ENCODE data around the gene TMC8.

DNA sequence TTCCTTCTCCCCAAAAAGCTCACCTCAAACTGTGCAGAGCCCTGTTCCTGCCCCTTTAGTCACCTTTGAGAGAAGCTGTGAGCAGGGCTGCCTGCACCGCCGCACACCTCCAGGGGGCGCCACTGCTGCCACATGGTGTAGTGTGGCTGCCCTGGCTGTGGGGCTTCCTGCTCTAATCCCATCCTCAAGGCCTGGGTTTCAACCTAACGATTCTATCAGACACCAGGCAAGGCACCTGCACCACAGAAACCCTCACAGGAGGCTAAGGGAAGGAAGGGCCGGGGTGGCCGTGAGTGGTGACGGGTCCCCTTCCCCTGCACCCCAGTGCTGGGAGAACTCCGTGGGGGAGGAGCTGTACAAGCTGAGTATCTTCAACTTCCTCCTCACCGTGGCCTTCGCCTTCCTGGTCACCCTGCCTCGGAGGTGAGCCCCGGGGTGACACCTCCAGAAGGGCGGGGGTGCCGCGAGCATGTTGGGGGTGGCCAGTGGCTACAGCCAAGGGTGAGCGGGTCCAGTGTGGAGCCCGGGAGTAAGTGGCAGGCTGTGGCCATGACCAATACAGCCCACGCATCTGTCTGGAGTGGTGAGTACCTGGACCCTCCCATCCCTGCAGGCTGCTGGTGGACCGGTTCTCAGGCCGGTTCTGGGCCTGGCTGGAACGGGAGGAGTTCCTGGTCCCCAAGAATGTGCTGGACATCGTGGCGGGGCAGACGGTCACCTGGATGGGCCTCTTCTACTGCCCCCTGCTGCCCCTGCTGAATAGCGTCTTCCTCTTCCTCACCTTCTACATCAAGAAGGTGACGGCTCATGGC, 7.0 kb downstream of the TMC8 start:
- TF ChIP-seq, protein P1, sequence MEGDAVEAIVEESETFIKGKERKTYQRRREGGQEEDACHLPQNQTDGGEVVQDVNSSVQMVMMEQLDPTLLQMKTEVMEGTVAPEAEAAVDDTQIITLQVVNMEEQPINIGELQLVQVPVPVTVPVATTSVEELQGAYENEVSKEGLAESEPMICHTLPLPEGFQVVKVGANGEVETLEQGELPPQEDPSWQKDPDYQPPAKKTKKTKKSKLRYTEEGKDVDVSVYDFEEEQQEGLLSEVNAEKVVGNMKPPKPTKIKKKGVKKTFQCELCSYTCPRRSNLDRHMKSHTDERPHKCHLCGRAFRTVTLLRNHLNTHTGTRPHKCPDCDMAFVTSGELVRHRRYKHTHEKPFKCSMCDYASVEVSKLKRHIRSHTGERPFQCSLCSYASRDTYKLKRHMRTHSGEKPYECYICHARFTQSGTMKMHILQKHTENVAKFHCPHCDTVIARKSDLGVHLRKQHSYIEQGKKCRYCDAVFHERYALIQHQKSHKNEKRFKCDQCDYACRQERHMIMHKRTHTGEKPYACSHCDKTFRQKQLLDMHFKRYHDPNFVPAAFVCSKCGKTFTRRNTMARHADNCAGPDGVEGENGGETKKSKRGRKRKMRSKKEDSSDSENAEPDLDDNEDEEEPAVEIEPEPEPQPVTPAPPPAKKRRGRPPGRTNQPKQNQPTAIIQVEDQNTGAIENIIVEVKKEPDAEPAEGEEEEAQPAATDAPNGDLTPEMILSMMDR (IDR thresholded peaks at IDR 0.05) = no peak
- no peak for TF ChIP-seq POLR2A (IDR thresholded peaks at IDR 0.05)
- TF ChIP-seq POLR2AphosphoS5 (IDR thresholded peaks at IDR 0.05) = no peak
- no peak for TF ChIP-seq EP300 (IDR thresholded peaks at IDR 0.05)

Data from stomach (tissue), 4 donors.